HG03060 (cell line): ENCODE results near the gene CBX8.
"Not testable (repeated sequence)": the region's sequence is repeated elsewhere in the genome, so short reads cannot be mapped to it uniquely, and the experiment has no call there.

Experiments
- ATAC-seq: cut with Tn5 transposase; IDR thresholded peaks from one replicate; pipeline ENCODE4 v1.9.1; 2021; ENCODE audit warnings: low read depth, moderate number of reproducible peaks; ENCODE audit not compliant: unreplicated experiment

CBX8 gene

DNA sequence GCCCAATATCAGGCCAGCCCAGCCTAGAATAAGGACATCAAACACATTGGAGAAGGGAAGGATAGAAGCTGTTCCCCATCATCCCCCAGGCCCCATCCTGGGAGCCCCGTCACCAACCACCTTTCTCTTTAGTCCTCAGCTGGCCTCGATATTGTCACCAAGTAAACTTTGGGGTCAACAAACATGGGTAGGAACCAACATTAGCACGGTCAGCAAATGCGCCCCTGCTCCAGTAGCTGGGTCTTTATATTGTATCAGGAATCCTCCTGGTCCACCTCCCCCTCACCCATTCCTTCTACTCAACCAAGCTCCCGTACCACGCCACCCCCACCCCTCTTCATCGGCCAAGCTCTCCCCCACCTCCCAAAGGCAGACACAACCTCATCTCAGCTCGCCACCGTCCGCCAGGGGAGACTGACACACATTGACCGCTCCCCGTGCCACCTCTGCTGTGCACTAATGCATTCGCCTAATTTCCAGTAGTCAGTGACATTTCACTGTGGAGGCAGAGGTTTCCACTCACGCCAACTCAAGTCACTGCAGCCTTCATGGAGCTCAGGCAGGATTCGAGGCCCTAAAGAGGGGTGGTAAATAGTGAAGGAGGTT, 39.6 kb downstream of the CBX8 start:
- ATAC-seq: no peak

DNA sequence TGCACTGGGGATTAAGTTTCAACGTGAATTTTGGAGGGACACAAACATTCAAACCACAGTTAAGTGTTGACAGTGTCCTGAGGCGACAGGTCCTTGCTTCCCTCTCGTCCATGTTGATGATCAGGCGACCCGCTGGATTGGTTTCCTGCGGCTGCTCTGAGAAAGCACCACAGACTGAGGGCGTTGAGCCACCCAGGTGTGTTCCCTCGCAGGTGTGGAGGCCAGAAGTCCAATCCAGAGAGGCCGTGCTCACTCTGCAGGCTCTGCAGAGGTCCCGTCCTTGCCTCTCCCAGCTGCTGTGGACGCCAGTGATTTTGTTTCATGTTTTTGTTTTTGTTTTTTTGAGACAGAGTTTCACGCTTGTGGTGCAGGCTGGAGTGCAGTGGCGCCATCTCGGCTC, 41.3 kb downstream of the CBX8 start:
- ATAC-seq: no peak

DNA sequence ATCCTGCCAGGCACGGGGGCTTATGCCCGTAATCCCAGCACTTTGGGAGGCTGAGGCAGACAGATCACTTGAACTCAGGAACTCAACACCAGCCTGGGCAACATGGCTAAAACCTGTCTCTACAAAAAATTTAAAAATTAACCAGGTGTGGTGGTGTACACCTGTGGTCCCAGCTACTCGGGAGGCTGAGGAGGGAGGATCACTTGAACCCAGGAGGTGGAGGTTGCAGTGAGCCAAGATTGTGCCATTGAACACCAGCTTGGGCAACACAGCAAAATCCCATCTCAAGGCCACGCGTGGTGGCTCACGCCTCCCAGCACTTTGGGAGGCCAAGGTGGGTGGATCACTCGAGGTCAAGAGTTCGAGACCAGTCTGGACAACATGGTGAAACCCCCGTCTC, 42.0 kb downstream of the CBX8 start:
- ATAC-seq: not testable (repeated sequence)

DNA sequence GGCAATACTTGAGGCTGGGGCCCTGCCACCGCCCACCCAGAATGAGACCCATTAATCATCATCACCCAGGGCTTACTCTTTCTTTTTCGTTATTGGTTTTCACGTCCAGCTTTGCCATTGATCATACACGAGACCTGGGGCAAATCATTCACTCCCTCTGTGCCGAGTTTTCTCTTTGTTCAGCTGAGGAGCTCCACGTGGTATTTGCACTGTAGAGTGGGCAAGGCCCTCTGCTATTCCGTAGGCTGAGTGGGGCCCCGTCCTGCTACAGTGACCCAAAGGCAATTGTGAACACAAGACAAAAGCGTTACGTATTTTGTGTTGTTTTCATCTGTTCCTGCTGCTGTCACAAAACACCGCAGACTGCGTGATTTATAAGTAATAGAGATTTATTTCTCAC, 42.5 kb downstream of the CBX8 start:
- ATAC-seq: no peak

DNA sequence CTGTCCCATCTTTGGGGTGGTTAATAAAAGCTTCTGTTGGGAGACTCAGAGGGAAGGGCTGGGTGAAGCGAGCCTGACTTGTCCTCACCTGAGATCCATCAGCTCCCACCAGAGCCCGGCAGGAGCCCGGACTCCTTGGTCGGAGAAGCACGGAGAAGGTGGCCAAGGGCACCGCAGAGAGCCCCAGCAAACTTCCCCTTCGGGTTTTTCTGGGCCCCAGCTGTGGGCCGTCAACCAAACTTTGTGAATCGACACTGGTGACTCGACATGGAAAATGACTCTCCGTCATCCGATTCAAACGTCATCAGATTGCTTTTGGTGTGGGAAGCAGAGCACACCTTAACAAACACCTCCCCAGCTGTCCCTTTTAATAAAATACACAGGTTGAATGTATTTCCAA, 44.7 kb downstream of the CBX8 start:
- no peak for ATAC-seq

DNA sequence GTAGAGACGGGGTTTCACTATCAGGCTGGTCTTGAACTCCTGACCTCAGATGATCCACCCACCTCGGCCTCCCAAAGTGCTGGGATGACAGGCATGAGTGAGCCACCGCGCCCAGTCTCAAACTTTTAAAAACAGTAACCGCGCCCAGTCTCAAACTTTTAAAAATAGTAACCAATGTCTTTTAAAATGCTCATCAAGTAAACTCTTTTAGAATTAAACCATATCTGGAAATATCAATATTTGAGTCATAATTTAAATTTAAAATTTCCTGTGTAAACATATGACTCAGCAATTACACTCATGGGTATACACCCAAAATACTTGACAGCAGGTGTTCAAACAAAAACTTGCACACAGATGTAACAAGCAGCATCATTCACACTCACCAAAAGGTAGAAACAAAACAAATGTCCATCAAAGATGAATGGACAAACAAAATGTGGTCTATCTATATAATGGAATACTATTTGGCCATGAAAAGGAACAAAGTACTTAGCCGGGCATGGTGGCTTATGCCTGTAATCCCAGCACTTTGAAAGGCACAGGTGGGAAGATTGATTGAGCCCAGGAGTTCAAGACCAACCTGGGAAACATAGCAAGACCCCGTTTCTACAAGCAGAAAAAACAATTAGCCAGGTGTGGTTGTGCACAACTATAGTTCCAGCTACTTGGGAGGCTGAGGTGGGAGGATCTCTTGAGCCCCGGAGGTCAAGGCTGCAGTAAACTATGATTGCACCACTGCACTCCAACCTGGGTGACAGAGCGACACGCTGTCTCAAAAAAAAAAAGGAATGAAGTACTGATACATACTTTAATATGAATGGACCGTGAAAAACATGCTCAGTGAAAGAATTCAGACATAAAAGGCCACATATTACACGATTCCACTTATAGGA, 46.0 kb downstream of the CBX8 start:
- ATAC-seq: no peak

DNA sequence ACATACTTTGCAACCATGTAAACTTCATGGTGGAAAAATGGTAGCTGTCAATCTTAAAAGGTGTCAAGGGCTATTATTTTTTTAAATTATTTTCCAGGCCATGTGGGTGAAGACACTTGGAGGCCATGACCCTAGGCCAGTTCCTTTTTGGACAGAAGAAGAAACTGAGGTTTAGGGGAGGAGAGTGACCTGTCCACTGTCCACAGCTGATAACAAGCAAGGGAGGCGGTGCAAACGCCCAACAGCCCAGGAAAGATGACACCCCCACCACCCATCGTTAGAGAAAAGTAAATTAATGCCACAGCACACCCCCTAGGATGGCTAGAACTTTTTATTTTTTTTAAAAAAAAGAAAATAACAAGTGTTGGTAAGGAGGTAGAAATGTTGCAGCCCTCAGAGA, 46.9 kb downstream of the CBX8 start:
- no peak for ATAC-seq

DNA sequence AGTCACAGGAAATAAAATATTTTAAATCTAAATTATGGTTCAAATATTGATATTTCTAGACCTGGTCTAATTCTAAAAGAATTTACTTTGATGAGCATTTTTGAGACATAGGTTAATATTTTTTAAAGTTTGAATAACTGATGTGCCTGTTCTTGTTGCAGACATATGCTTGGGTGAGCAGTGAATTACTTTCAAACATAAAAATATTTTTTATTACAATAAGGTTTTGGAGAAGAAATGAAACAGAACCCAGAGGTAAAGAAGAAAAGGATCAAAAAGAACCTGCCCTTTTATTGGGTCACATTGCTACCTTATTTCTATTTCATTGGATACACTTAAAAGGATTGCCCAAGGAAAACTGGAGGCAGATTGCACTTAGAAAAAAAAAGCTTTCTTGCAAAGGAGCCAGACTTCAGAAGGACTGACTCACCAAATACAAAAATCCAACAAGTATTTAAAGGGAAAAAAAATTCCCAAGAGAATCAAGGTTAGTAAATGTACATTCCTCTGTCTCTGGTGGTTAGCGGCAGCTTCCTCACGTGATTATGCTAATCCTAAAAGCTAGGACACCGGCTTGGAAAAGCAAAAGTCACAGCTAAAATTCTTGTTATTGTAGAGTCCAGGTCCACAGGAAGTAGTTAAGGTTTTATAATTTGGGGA, 47.6 kb downstream of the CBX8 start:
- no peak for ATAC-seq

DNA sequence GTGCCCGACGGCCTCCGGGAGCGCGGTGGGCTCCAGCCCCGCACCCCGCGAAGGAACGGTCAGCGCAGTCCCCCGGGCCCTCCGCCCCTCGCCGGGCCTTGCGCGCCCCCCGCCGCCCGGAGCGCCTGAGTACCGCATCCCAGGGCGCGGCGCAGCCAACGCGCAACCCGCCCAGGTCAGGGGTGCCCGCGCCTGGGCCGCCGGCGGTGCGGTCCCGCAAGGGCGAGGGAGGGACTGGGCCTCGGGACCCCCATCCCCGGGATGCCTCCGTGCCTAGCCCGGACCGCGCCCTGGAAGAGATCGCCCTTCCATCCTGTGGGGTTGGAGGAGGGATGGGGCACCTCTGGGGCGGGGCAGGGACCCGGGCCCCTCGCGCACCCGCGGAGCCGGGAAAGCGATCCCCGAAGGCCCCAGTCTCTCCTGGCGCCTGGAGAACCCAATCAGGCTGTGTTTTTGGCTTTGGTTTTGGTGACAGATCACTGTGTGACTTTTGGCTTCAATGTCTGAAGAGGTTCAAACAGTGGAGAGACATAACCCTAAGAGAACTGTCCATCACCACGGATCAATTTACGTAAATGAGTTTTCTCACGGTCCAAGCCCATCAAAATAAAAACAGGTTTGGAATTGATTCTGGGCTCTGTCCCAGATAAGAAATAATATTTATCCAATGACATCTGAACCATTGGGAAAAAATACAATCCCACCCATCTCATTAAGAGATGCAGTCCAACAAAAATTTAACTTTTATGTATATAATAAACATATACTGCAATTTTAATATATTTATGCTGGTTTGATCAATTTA, 48.4 kb downstream of the CBX8 start:
- ATAC-seq: no peak

DNA sequence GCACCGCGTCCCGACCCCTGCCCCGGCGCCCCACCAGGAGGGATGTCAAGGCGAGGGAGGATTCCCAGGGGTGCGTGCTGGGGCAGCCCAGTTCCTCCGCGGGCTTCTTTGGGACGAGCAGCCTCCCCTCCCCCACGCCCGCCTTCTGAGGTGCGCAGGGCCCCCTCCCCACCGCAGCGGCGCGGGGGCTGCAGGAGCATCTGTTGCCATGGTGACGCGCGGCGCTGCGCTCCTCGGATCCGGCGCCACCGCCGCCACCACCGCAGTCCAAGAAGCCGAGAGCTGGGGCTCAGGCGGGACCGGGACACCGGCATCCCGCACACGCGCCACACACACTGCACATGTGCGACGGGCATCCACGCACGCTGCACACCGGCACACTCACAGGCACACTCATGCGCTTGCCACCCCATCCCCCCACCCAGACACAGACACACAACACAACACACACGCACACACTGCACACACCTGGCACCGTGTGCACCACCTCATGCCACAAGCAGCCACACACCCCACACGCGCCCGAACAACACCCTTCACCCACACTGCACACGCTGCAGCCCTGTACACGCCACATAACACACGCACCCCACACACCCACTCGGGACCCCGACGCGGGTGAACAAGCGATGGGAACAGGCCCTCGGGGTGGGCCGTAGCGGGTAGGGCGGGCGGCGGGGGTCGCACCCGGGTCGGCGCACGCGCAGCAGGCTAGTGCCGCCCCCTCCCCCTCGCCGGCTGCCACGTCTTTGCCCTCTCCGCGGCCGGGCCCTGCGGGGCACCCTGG, 49.2 kb downstream of the CBX8 start:
- no peak for ATAC-seq

DNA sequence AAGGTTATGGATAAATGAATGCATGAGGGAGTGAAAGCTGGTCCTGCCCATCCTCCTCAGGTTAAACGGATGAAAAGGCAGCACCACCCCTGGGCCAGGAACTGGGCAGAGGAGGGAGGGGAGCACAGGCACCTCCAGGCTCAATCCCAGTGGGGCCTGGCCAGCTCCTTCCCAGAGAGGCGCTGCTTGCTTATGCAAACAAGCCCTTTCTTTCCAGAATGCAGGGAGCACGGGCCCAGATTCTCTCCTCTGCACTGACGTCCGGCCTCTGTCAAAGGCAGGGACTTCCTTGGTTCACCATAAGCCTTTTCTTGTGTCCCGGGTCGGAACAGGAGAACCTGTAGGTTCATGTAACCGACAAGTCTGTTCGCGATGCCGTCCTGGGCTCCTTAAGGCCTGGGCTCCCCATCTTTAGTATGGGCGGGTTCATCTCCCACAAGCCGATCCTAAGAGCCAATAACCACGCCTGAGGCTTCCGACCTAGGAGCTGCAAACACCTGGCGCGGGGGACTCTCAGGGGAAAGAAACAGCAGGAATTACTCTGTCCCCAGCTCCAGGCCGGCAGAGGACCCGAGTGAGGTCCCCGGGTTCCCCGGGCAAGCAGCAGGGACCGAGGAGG, 49.9 kb downstream of the CBX8 start:
- ATAC-seq: no peak

DNA sequence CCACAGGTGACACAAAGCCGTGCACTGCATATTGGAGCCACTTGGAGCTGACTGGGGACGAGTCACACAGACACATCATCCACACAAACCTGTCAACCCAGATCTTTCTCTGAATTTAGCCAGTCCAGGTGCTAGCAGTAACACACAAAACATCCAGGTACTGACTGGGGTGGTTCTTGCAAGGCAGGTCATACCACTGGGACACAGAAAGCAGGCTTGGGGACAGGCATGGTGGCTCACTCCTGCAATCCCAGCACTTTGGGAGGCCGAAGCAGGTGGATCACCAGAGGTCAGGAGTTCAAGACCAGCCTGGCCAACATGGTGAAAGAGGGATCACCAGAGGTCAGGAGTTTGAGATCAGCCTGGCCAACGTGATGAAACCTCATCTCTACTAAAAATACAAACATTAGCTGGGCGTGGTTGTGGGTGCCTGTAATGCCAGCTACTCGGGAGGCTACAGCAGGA, 51.2 kb downstream of the CBX8 start:
- no peak for ATAC-seq

DNA sequence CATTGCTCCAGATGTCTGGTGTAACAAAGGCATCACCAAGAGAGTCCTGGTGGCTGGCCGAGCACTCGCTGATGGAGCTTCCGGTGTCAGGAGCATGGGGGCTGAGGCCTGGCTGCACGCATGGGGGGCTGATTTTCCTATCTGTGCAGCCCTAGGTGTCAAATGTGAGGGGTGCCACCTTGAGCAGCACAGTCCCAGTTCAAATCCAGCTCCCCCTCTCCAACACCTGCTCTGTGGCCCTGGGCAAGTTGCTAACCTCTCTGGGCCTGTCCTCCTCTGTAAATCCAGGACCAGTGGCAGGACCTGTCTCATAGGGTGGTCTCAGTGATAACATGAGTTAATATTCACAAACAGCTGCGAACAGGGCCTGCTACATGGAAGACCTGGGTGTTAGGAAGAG, 53.3 kb downstream of the CBX8 start:
- no peak for ATAC-seq

DNA sequence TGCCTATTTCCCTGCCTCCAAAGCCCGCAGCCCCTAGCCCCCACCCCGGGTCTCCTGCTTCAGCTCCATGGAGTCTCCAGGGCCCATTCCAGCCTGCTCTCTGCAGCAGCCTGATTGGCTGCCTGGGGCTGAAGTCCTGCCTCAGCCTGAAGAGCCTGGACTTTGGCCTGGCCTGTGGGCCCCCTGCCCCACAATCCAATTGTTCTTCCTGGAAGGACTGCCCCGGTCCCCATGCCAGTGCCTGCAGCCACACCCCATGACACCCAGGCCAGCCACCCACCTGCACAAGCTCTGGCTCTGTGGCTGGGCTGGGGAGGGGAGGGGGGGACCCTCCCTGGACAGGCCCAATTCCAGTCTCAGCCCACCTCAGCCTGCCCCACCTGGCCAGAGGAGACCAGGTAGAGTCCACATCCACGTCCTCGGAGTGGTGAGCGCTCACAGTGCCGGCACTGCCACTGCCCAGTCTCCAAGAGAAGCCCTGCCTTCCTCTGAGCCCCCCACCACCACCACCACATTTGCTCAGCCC, 53.9 kb downstream of the CBX8 start:
- no peak for ATAC-seq

DNA sequence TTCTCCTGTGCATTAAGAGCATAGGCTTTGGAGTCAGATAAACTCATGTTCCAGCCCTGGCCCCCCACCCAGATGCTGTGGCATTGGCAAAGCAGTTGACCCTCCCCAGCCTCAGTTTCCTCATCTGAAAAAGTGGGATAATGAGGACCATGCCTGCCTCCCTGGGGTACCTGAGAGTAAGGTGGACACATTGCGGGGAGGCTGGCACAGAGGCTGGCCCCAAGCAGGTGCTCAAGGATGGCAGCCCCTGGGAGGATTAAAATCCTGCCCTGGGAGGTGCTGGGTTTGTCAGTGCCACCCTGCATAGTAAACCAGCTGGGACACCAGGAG, 54.3 kb downstream of the CBX8 start:
- ATAC-seq: no peak
